ENCODE data around the gene FMN2.

DNA sequence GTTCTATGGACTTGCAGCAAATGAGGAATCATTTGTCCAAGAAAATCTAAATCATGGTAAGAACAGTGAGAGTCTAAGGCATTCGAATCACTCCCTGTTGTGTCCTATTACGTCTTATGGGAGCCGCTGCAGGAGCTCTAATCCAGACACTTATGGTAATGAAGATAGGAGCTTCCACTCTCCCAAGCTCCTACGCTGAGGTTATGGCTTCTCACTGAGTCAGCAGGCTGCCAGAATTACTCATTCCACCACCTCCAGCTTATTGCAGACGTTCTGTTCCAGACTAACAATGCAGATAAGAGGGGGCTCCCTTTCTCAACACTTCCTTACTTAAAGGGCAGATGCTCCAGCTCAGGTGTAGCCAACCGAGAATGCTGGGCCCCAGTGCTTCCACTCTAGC, 307.7 kb downstream of the FMN2 start:
- TF ChIP-seq, protein P1, sequence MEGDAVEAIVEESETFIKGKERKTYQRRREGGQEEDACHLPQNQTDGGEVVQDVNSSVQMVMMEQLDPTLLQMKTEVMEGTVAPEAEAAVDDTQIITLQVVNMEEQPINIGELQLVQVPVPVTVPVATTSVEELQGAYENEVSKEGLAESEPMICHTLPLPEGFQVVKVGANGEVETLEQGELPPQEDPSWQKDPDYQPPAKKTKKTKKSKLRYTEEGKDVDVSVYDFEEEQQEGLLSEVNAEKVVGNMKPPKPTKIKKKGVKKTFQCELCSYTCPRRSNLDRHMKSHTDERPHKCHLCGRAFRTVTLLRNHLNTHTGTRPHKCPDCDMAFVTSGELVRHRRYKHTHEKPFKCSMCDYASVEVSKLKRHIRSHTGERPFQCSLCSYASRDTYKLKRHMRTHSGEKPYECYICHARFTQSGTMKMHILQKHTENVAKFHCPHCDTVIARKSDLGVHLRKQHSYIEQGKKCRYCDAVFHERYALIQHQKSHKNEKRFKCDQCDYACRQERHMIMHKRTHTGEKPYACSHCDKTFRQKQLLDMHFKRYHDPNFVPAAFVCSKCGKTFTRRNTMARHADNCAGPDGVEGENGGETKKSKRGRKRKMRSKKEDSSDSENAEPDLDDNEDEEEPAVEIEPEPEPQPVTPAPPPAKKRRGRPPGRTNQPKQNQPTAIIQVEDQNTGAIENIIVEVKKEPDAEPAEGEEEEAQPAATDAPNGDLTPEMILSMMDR (IDR thresholded peaks at IDR 0.05; ENCODE audit: low read depth, low read length): no peak
- TF ChIP-seq EZH2phosphoT487 (IDR thresholded peaks at IDR 0.05; ENCODE audit: low read depth): no peak
